ENCODE results near the gene RHOG. TPM values are rescaled to one million over a fixed set of nuclear protein-coding genes. Genes with fewer than 3 reads are reported as not detected.
A peak's percentile ranks its signal among the peaks of the same experiment; 100 is the strongest.

Gene RHOG
- total RNA-seq (100 to 1,000 TPM in 1 of 5 donors, 10 to 100 TPM in 3, 1 to 10 TPM in 1; 5.9 to 101 (median 26.7) TPM), polyA plus RNA-seq (10 to 100 TPM; 39.8 to 55.5 (median 50.9) TPM)
- long read RNA-seq, donor 1, transcript RHOG-201 (2 exons, 1,319 nt): major isoform, 6 of 7 reads
- long read RNA-seq, donor 1, partial matches to known transcripts: 0 of 7 reads
- long read RNA-seq, donor 1, other reads (novel, unspliced or antisense): 0 of 7 reads
- long read RNA-seq, donor 2, transcript RHOG-201 (2 exons, 1,319 nt): major isoform, 7 of 7 reads
- long read RNA-seq, donor 2, partial matches to known transcripts: 0 of 7 reads
- long read RNA-seq, donor 2, other reads (novel, unspliced or antisense): 0 of 7 reads
- long read RNA-seq, donor 3, transcript RHOG-201 (2 exons, 1,319 nt): major isoform, 6 of 6 reads
- long read RNA-seq, donor 3, partial matches to known transcripts: 0 of 6 reads
- long read RNA-seq, donor 3, other reads (novel, unspliced or antisense): 0 of 6 reads
- long read RNA-seq, donor 4, partial matches to known transcripts: 0 of 1 reads
- long read RNA-seq, donor 4, other reads (novel, unspliced or antisense): 0 of 1 reads
- long read RNA-seq, donor 5, transcript RHOG-201 (2 exons, 1,319 nt): major isoform, 9 of 25 reads
- long read RNA-seq, donor 5, partial matches to known transcripts: 16 of 25 reads
- long read RNA-seq, donor 5, other reads (novel, unspliced or antisense): 0 of 25 reads
- long read RNA-seq, donor 6, transcript RHOG-201 (2 exons, 1,319 nt): major isoform, 18 of 18 reads
- long read RNA-seq, donor 6, partial matches to known transcripts: 0 of 18 reads
- long read RNA-seq, donor 6, other reads (novel, unspliced or antisense): 0 of 18 reads
- long read RNA-seq, donor 7, transcript RHOG-201 (2 exons, 1,319 nt): major isoform, 16 of 16 reads
- long read RNA-seq, donor 7, partial matches to known transcripts: 0 of 16 reads
- long read RNA-seq, donor 7, other reads (novel, unspliced or antisense): 0 of 16 reads
- long read RNA-seq, donor 8, transcript RHOG-201 (2 exons, 1,319 nt): major isoform, 9 of 9 reads
- long read RNA-seq, donor 8, partial matches to known transcripts: 0 of 9 reads
- long read RNA-seq, donor 8, other reads (novel, unspliced or antisense): 0 of 9 reads
- long read RNA-seq, donor 9, transcript RHOG-201 (2 exons, 1,319 nt): major isoform, 10 of 11 reads
- long read RNA-seq, donor 9, partial matches to known transcripts: 0 of 11 reads
- long read RNA-seq, donor 9, other reads (novel, unspliced or antisense): 0 of 11 reads
- long read RNA-seq, donor 10, partial matches to known transcripts: 0 of 4 reads
- long read RNA-seq, donor 10, other reads (novel, unspliced or antisense): 0 of 4 reads

- peak in 2 of 3 donors; percentile 14 to 64 for TF ChIP-seq POLR2AphosphoS5 (IDR thresholded peaks at IDR 0.05)
- no peak for TF ChIP-seq POLR2A (IDR thresholded peaks at IDR 0.05)
- peak within 1 kb of the TSS; percentile 98 to 99 (median 98) for H3K27ac ChIP-seq
- no peaks in the 10 kb centered on the region for H3K36me3 ChIP-seq
- H3K4me1 ChIP-seq: peaks cover 31 to 52% (median 48%) of the 10 kb centered on the region in 4 donors
- WGBS, 5 donors: 0 to 1% (median 1%) methylated on average over 10 to 41 of the region's 42 CpGs
- peak within 1 kb of the TSS; percentile 59 to 97 (median 78) for H3K4me3 ChIP-seq
- H3K9me3 ChIP-seq: no peaks in the 10 kb centered on the region
- no peaks in the 10 kb centered on the region for H3K27me3 ChIP-seq
- DNase-seq: peak; percentile 81 to 93
- intact Hi-C loops (cut with DNase I; ENCODE audit: low total_unique reads): no loop called here
Measured at GRCh38 chr11:3840870-3841425, at the start of gene RHOG. Gene RHOG, minus strand, starts transcription at chr11:3840959. Its CDS starts 12,821 bp downstream, at chr11:3828138.

- TF ChIP-seq POLR2A (IDR thresholded peaks at IDR 0.05) (no peak), EP300 (IDR thresholded peaks at IDR 0.05) (no peak), POLR2AphosphoS5 (IDR thresholded peaks at IDR 0.05) (no peak)
- Histone ChIP-seq H3K9me3 (no peaks in the 10 kb centered on the region), H3K4me1 (peaks cover 20 to 59% (median 40%) of the 10 kb centered on the region in 4 donors), H3K27me3 (no peaks in the 10 kb centered on the region), H3K36me3 (no peaks in the 10 kb centered on the region), H3K4me3 (no peak overlapping the region), H3K27ac (no peak overlapping the region)
- WGBS, 5 donors: 89 to 100% (median 95%) methylated on average over 2 of the region's 2 CpGs
- intact Hi-C loops (cut with DNase I; ENCODE audit: low total_unique reads): no loop called here
- DNase-seq: no peak
Measured at GRCh38 chr11:3890014-3890413, 49.3 kb upstream of the RHOG start.

- no peak for DNase-seq
- H3K4me1 ChIP-seq: peaks cover 9 to 50% (median 33%) of the 10 kb centered on the region in 4 donors
- no peaks in the 10 kb centered on the region for H3K36me3 ChIP-seq
- H3K9me3 ChIP-seq: no peaks in the 10 kb centered on the region
- no peaks in the 10 kb centered on the region for H3K27me3 ChIP-seq
- TF ChIP-seq POLR2A (IDR thresholded peaks at IDR 0.05) (no peak), POLR2AphosphoS5 (IDR thresholded peaks at IDR 0.05) (no peak), CTCF (IDR thresholded peaks at IDR 0.05) (no peak), EP300 (IDR thresholded peaks at IDR 0.05) (no peak)
- intact Hi-C loops (cut with DNase I; ENCODE audit: low total_unique reads): no loop called here
- H3K4me3 ChIP-seq: no peak overlapping the region
- H3K27ac ChIP-seq: no peak overlapping the region
Measured at GRCh38 chr11:3888876-3889275, 48.1 kb upstream of the RHOG start.

- 81 to 94% (median 89%) methylated on average over 1 of the region's 1 CpG for WGBS, 5 donors
- DNase-seq: no peak
Measured at GRCh38 chr11:3886985-3887384, 46.2 kb upstream of the RHOG start.

More at GRCh38 chr11:3886985-3887384, 46.2 kb upstream of the RHOG start:
- Histone ChIP-seq H3K27me3 (no peaks in the 10 kb centered on the region), H3K9me3 (no peaks in the 10 kb centered on the region), H3K36me3 (no peaks in the 10 kb centered on the region), H3K27ac (no peak overlapping the region), H3K4me3 (no peak overlapping the region), H3K4me1 (peaks cover 6 to 43% (median 26%) of the 10 kb centered on the region in 4 donors)
- intact Hi-C loops (cut with DNase I; ENCODE audit: low total_unique reads): no loop called here
- TF ChIP-seq EP300 (IDR thresholded peaks at IDR 0.05): no peak
- no peak for TF ChIP-seq CTCF (IDR thresholded peaks at IDR 0.05)
- no peak for TF ChIP-seq POLR2AphosphoS5 (IDR thresholded peaks at IDR 0.05)
- TF ChIP-seq POLR2A (IDR thresholded peaks at IDR 0.05): no peak

Measured in stomach (tissue), 19 donors.